ENCODE results near the gene ANKRD13C.
"Not testable (repeated sequence)": the region's sequence is repeated elsewhere in the genome, so short reads cannot be mapped to it uniquely, and the experiment has no call there.

ANKRD13C gene

DNA sequence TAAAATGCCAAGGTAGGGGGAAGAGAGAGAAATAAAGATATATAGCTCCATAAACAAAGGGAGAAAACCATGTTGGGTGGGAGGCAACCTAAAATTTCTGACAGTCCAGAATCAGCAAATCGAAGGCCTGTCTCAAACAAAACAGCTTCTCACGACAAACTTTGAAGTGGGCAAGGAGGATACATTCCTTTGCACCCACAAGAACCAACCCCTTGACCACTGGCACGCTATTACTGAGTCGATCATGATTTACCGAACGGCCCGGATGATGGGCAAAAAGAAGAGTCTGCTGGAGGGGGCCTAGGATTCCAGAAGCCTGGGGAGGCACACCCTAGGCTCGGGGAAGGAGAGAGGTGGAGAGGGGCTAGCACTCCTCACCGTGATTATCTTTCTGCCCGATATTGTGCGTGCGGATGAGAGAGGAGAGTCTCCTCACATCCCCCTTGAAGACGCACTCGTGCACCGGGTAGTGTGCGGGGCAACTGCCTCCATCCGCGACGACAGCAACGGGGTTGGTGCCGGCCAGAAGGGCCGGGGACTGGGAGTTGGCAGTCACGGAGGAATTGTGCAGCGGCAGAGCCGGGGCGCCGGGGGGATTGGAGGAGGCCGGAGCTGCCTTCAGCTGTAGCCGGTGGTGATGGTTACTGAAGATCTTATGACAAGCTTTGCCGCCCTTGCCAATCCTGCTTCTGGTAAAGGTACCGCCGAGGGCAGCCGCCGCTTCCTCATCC, 756 bp downstream of the ANKRD13C start:
- H3K4me1 ChIP-seq: no peaks in the 10 kb centered on the region
- H3K36me3 ChIP-seq (ENCODE audit: control insufficient read depth, insufficient read depth, low read length): no peaks in the 10 kb centered on the region
- H3K9ac ChIP-seq: peak overlapping the region; percentile 29
- H3K9me3 ChIP-seq (ENCODE audit: control insufficient read depth, low read length): no peaks in the 10 kb centered on the region
- H3K4me2 ChIP-seq (ENCODE audit: low read length): peak overlapping the region; percentile 79
- H3K27me3 ChIP-seq (ENCODE audit: control insufficient read depth, insufficient read depth, low read length): no peaks in the 10 kb centered on the region
- peak overlapping the region; percentile 91 for H3K27ac ChIP-seq
- H3K4me3 ChIP-seq (ENCODE audit: low read depth, low read length): peak overlapping the region; percentile 96
- peak overlapping the region; percentile 87 for H2AFZ ChIP-seq
- TF ChIP-seq, protein P1, sequence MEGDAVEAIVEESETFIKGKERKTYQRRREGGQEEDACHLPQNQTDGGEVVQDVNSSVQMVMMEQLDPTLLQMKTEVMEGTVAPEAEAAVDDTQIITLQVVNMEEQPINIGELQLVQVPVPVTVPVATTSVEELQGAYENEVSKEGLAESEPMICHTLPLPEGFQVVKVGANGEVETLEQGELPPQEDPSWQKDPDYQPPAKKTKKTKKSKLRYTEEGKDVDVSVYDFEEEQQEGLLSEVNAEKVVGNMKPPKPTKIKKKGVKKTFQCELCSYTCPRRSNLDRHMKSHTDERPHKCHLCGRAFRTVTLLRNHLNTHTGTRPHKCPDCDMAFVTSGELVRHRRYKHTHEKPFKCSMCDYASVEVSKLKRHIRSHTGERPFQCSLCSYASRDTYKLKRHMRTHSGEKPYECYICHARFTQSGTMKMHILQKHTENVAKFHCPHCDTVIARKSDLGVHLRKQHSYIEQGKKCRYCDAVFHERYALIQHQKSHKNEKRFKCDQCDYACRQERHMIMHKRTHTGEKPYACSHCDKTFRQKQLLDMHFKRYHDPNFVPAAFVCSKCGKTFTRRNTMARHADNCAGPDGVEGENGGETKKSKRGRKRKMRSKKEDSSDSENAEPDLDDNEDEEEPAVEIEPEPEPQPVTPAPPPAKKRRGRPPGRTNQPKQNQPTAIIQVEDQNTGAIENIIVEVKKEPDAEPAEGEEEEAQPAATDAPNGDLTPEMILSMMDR (IDR thresholded peaks at IDR 0.05): no peak
- H3K79me2 ChIP-seq: peaks cover 9% of the 10 kb centered on the region

DNA sequence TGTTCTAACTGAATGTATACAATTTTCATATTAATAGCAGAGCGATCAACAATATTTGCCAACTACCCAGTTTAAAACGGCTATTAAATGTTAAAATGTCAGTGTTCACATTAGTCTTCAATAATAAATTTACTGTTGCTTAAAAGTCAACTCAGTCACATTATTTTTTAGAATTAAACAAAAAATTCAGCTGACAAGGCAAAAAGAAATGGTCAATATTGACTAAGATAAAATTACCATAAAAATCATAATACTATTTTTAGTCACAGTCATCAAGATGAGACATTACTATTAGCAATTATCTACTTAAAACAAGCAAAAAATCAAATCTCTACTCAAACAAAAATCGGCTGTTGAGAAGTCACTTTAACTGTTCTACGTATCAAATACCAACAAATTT, 1.5 kb downstream of the ANKRD13C start:
- peak overlapping the region; percentile 79 for H3K4me2 ChIP-seq (ENCODE audit: low read length)
- no peaks in the 10 kb centered on the region for H3K27me3 ChIP-seq (ENCODE audit: control insufficient read depth, insufficient read depth, low read length)
- H2AFZ ChIP-seq: no peak overlapping the region
- no peak overlapping the region for H3K9ac ChIP-seq
- no peaks in the 10 kb centered on the region for H3K36me3 ChIP-seq (ENCODE audit: control insufficient read depth, insufficient read depth, low read length)
- H3K27ac ChIP-seq: no peak overlapping the region
- no peaks in the 10 kb centered on the region for H3K4me1 ChIP-seq
- TF ChIP-seq, protein P1 (IDR thresholded peaks at IDR 0.05): no peak
- peak overlapping the region; percentile 96 for H3K4me3 ChIP-seq (ENCODE audit: low read depth, low read length)
- H3K79me2 ChIP-seq: peaks cover 16% of the 10 kb centered on the region
- H3K9me3 ChIP-seq (ENCODE audit: control insufficient read depth, low read length): no peaks in the 10 kb centered on the region

DNA sequence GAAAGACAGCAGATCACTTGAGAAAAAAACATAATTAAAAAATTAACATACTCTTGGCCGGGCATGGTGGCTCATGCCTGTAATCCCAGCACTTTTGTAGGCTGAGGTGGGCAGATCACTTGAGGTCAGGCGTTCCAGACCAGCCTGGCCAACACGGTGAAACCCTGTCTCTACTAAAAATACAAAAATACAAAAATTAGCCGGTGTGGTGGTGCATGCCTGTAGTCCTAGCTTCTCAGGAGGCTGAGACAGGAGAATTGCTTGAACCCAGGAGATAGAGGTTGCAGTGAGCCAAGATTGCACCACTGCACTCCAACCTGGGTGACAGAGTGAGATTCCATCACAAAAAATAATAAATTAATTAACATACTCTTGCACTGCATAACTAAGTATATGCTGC, 4.7 kb downstream of the ANKRD13C start:
- H3K27ac ChIP-seq; H3K4me1 ChIP-seq; H3K4me3 ChIP-seq (ENCODE audit: low read depth, low read length); H3K9me3 ChIP-seq (ENCODE audit: control insufficient read depth, low read length); H2AFZ ChIP-seq; H3K27me3 ChIP-seq (ENCODE audit: control insufficient read depth, insufficient read depth, low read length); H3K9ac ChIP-seq; H3K4me2 ChIP-seq (ENCODE audit: low read length); H3K36me3 ChIP-seq (ENCODE audit: control insufficient read depth, insufficient read depth, low read length): not testable (repeated sequence)
- peaks cover 19% of the 10 kb centered on the region for H3K79me2 ChIP-seq

DNA sequence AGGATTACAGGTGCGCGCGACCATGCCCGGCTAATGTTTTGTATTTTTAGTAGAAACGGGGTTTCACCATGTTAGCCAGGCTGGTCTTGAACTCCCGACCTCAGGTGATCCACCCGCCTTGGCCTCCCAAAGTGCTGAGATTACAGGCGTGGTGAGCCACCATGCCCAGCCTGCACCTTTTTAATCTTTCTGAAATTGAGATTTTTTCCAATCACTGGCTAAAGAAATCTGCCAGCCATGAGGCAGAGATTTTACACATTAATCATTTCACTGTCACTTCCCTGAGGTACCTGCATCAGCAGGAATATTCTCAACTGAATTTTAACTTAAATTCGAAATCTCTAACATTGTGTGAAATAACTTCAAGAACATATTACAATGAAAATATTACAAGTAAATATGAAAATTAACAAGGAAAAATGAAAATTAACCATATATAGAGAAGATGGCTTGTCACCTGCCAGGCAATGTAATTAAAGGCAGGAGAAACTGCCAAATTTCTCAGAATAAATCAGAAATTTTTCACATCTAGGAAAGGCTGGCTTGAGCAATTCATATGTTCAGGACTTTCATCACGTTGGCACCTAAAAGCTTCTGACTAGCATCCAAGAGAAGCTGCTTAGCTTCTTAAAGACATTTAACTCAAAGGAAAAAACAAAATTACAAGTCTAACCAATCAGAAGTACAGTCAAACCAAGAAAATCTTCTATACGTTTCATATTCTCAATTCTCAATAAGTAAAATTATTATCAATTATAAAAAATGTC, 5.9 kb downstream of the ANKRD13C start:
- Histone ChIP-seq H3K9me3 (ENCODE audit: control insufficient read depth, low read length) (no peaks in the 10 kb centered on the region), H3K27ac (no peak overlapping the region), H3K9ac (no peak overlapping the region), H3K79me2 (peaks cover 17% of the 10 kb centered on the region), H3K4me3 (ENCODE audit: low read depth, low read length) (no peak overlapping the region), H3K27me3 (ENCODE audit: control insufficient read depth, insufficient read depth, low read length) (no peaks in the 10 kb centered on the region), H2AFZ (no peak overlapping the region), H3K4me2 (ENCODE audit: low read length) (no peak overlapping the region), H3K36me3 (ENCODE audit: control insufficient read depth, insufficient read depth, low read length) (no peaks in the 10 kb centered on the region), H3K4me1 (no peaks in the 10 kb centered on the region)
- TF ChIP-seq, protein P1 (IDR thresholded peaks at IDR 0.05): no peak

DNA sequence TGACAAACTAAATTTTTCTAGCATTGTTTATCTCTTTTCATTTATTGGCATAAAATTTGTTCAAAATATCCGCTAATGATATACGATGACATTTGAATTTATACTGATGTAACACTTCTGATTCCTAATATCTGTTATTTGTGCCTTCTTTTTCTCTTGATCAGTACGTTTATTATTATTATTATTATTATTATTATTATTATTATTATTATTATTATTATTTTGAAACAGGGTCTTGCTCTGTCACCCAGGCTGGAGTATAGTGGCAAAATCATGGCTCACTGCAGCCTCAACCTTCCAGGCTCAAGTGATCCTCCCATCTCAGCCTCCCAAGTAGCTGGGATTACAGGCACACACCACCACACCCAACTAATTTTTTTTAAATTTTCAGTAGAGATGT, 14.9 kb downstream of the ANKRD13C start:
- not testable (repeated sequence) for H3K36me3 ChIP-seq (ENCODE audit: control insufficient read depth, insufficient read depth, low read length); H2AFZ ChIP-seq; H3K27me3 ChIP-seq (ENCODE audit: control insufficient read depth, insufficient read depth, low read length); H3K27ac ChIP-seq; H3K4me1 ChIP-seq; H3K4me3 ChIP-seq (ENCODE audit: low read depth, low read length); H3K9me3 ChIP-seq (ENCODE audit: control insufficient read depth, low read length); H3K4me2 ChIP-seq (ENCODE audit: low read length); H3K9ac ChIP-seq; H3K79me2 ChIP-seq
